Osteoblast (primary cell): ENCODE results near the gene PPIL1. TPM values are rescaled to one million over a fixed set of nuclear protein-coding genes. Genes with fewer than 3 reads are reported as not detected.
"Not testable (repeated sequence)": the region's sequence is repeated elsewhere in the genome, so short reads cannot be mapped to it uniquely, and the experiment has no call there.

Source experiments
- DNase-seq: peaks from one replicate; pipeline ENCODE4 v3.0.0; 2011; ENCODE audit warnings: low spot score, mixed read lengths; ENCODE audit not compliant: insufficient read length; ENCODE audit errors: missing footprints
- H2AFZ ChIP-seq: 2 replicates; pipeline ENCODE4 v1.6.0; 2011; ENCODE audit warnings: mild to moderate bottlenecking, low read length
- H3K27ac ChIP-seq: 2 replicates; pipeline ENCODE4 v1.5.1; 2011; ENCODE audit warnings: mild to moderate bottlenecking, low read depth, low read length, moderate library complexity
- H3K27me3 ChIP-seq: 2 replicates; pipeline ENCODE4 v1.6.0; 2012; ENCODE audit warnings: mild to moderate bottlenecking, control low read depth, inconsistent platforms, low read length, moderate library complexity; ENCODE audit not compliant: insufficient read depth
- H3K36me3 ChIP-seq: 2 replicates; pipeline ENCODE4 v1.5.1; 2011; ENCODE audit warnings: mild to moderate bottlenecking, low read length, control low read depth, moderate library complexity; ENCODE audit not compliant: insufficient read depth
- H3K4me1 ChIP-seq: 2 replicates; pipeline ENCODE4 v1.5.1; 2011; ENCODE audit warnings: mild to moderate bottlenecking, low read length, control low read depth, moderate library complexity; ENCODE audit not compliant: insufficient read depth
- H3K4me2 ChIP-seq: 2 replicates; pipeline ENCODE4 v1.6.0; 2011; ENCODE audit warnings: mild to moderate bottlenecking, low read length; ENCODE audit not compliant: insufficient read depth
- H3K4me3 ChIP-seq: fragments of 200-600 bp; sonication (generic); 3 replicates; pipeline ENCODE4 v1.5.1; 2012; ENCODE audit warnings: mild to moderate bottlenecking, low read length, inconsistent platforms; ENCODE audit not compliant: insufficient read depth
- H3K79me2 ChIP-seq: 2 replicates; pipeline ENCODE4 v1.6.0; 2012; ENCODE audit warnings: mild to moderate bottlenecking, low read length, control low read depth, inconsistent platforms; ENCODE audit not compliant: insufficient read depth
- H3K9me3 ChIP-seq: 2 replicates; pipeline ENCODE4 v1.5.1; 2011; ENCODE audit warnings: low read depth, low read length, control low read depth
- H4K20me1 ChIP-seq: 2 replicates; pipeline ENCODE4 v1.6.0; 2012; ENCODE audit warnings: mild to moderate bottlenecking, low read length, control low read depth; ENCODE audit not compliant: insufficient read depth
- CTCF ChIP-seq: IDR thresholded peaks from 2 replicates; pipeline ENCODE4 v1.5.1; 2011; ENCODE audit warnings: mild to moderate bottlenecking, low read depth, low read length, moderate library complexity; ENCODE audit errors: extremely low read depth
- total RNA-seq: library from RNA; depleted of rRNA; stranded (reverse); fragments of >200 nt; gene quantifications from 2 replicates; pipeline ENCODE4 v1.2.3, GENCODE V29; 2012

Gene PPIL1
- total RNA-seq, 1 donor: 9.8 TPM

DNA sequence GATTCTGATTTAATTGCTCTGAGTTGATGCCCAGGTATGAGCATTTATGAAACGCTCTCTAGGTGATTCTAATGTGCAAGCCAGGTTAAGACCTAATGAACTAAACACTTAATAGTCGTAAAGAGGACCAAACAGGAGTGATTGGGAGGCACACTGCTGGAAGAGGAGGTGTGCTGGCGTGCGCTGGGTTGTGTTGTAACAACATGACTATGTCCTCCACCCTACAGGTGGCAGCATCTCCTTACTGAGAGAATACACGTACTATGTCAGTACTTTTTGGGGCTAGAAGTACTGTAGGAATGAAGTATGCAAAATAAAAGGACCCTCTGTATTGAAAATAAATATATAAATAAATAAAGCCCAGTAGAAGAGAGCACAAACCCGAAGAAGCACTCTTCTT is 23.0 kb upstream of the PPIL1 start:
- H3K79me2 ChIP-seq: peaks cover 33% of the 10 kb centered on the region
- H3K4me3 ChIP-seq: no peak overlapping the region
- peaks cover 29% of the 10 kb centered on the region for H3K36me3 ChIP-seq
- H3K27ac ChIP-seq: no peak overlapping the region
- no peaks in the 10 kb centered on the region for H3K27me3 ChIP-seq
- H2AFZ ChIP-seq: no peak overlapping the region
- H4K20me1 ChIP-seq: peaks cover 4% of the 10 kb centered on the region
- H3K4me1 ChIP-seq: no peaks in the 10 kb centered on the region
- peak; percentile 29 for TF ChIP-seq CTCF
- H3K4me2 ChIP-seq: no peak overlapping the region
- H3K9me3 ChIP-seq: no peaks in the 10 kb centered on the region
- no peak for DNase-seq

- Histone ChIP-seq H3K4me2 (no peak overlapping the region), H2AFZ (no peak overlapping the region), H4K20me1 (peaks cover 21% of the 10 kb centered on the region), H3K27ac (no peak overlapping the region), H3K79me2 (peaks cover 59% of the 10 kb centered on the region), H3K9me3 (no peaks in the 10 kb centered on the region), H3K4me1 (no peaks in the 10 kb centered on the region), H3K4me3 (no peak overlapping the region), H3K27me3 (no peaks in the 10 kb centered on the region), H3K36me3 (peaks cover 19% of the 10 kb centered on the region)
- DNase-seq: no peak
- TF ChIP-seq CTCF: no peak
Observed at GRCh38 chr6:36893976-36894932, 19.7 kb upstream of the PPIL1 start.

GRCh38 chr6:36891153-36891552 is 16.6 kb upstream of the PPIL1 start:
- not testable (repeated sequence) for H3K27me3 ChIP-seq, H3K27ac ChIP-seq, H3K4me2 ChIP-seq, H3K9me3 ChIP-seq, H2AFZ ChIP-seq, H3K4me3 ChIP-seq, DNase-seq, H3K4me1 ChIP-seq
- Histone ChIP-seq H4K20me1 (peaks cover 28% of the 10 kb centered on the region), H3K79me2 (peaks cover 84% of the 10 kb centered on the region), H3K36me3 (peaks cover 15% of the 10 kb centered on the region)

DNA sequence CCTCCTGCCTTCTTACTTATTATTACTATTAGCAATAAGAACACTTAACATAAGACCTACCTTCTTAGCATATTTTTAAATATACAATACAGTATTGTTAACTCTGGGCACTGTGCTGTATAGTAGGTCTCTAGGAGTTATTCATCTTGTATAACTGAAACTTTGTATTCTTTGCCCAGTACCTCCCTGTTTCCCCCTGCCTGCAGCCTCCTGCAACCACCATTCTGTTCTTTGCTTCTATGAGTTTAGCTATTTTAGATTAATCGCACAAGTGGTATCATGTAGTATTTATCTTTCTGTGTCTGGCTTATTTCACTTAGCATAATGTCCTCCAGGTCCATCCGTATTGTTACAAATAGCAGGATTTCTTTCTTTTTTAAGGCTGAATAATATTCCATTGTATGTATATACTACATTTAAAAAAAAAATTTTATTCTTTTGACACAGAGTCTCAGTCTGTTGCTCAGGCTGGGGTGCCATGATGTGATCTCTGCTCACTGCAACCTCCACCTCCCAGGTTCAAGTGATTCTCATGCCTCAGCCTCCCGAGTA is 15.6 kb upstream of the PPIL1 start:
- peaks cover 14% of the 10 kb centered on the region for H3K36me3 ChIP-seq
- DNase-seq: no peak
- no peak for TF ChIP-seq CTCF
- H3K9me3 ChIP-seq: no peaks in the 10 kb centered on the region
- peaks cover 28% of the 10 kb centered on the region for H4K20me1 ChIP-seq
- H2AFZ ChIP-seq: no peak overlapping the region
- no peak overlapping the region for H3K4me3 ChIP-seq
- no peaks in the 10 kb centered on the region for H3K27me3 ChIP-seq
- peaks cover 11% of the 10 kb centered on the region for H3K4me1 ChIP-seq
- H3K27ac ChIP-seq: no peak overlapping the region
- no peak overlapping the region for H3K4me2 ChIP-seq
- H3K79me2 ChIP-seq: peaks cover 85% of the 10 kb centered on the region
